HCT116 (cell line): ENCODE results near the gene DTYMK. TPM values are rescaled to one million over a fixed set of nuclear protein-coding genes. Genes with fewer than 3 reads are reported as not detected.

ENCODE experiments used
- ATAC-seq: fragments of 200-7000 bp; cut with Tn5 transposase; 2 replicates; pipeline ENCODE4 v1.9.1; 2020; ENCODE audit warnings: mild to moderate bottlenecking, moderate library complexity
- BruUV-seq: library from RNA; stranded (reverse); fragments of 400-500 nt; replicated peaks from 2 replicates; lab custom pipeline; 2021; lab: Mats Ljungman, UMichigan
- CTCF ChIA-PET: fragments of 300-600 bp; sonication (Branson Sonifier 250); formaldehyde crosslinking; loops from one replicate; lab custom pipeline; 2021; ENCODE audit warnings: antibody characterized with exemption; lab: Charles Lee
- POLR2A ChIA-PET: fragments of 300-600, 350-600 bp; sonication (Branson Sonifier 250); formaldehyde crosslinking; loops from one replicate; lab custom pipeline; 2021; ENCODE audit warnings: antibody characterized with exemption; lab: Charles Lee
- RAD21 ChIA-PET, 2 experiments: fragments of 300-600 bp; sonication (Branson Sonifier 250); formaldehyde crosslinking; loops; one replicate each; lab custom pipeline; 2023; ENCODE audit warnings: low total read pairs in 2 of 2; ENCODE audit not compliant: uncharacterized antibody in 2 of 2, unreplicated experiment in 2 of 2, low non-redundant PET in 1 of 2; lab: Charles Lee
- DNase-seq: peaks from one replicate; pipeline ENCODE4 v3.0.0-alpha.2; 2010; ENCODE audit warnings: low read depth, low spot score
- H2AFZ ChIP-seq: fragments of 200-600 bp; shearing (Covaris generic), sonication (generic); 2 replicates; pipeline ENCODE4 v1.6.1; 2017; ENCODE audit warnings: low read depth, mixed run types, mixed read lengths, antibody characterized with exemption, low read length; ENCODE audit not compliant: poor library complexity, severe bottlenecking
- H3K27ac ChIP-seq: 2 replicates; pipeline ENCODE4 v1.5.1; 2012; ENCODE audit warnings: low read depth, low read length
- H3K27me3 ChIP-seq: fragments of 200-600 bp; sonication (generic); 2 replicates; pipeline ENCODE4 v1.6.1; 2016; ENCODE audit warnings: mixed run types, low read length, mixed read lengths; ENCODE audit not compliant: insufficient read depth
- H3K36me3 ChIP-seq, 2 experiments: fragments of 200-500 bp in 1 of 2; fragments of 200-600 bp in 1 of 2; sonication (Bioruptor generic) in 1 of 2; sonication (generic) in 1 of 2; 2 replicates each; pipeline versions ENCODE4 v1.5.1 to v1.6.1; 2014 to 2016; ENCODE audit warnings: low read length in 2 of 2, inconsistent platforms in 1 of 2, mixed read lengths in 1 of 2, mixed run types in 1 of 2; ENCODE audit not compliant: insufficient read depth in 2 of 2, control insufficient read depth in 1 of 2
- H3K4me1 ChIP-seq, 2 experiments: fragments of 200-600 bp in 1 of 2; sonication (generic) in 1 of 2; 2 replicates each; pipeline versions ENCODE4 v1.5.1 to v1.6.1; 2012 to 2017; ENCODE audit warnings: low read length in 2 of 2, inconsistent platforms in 1 of 2, mild to moderate bottlenecking in 1 of 2, mixed read lengths in 1 of 2, mixed run types in 1 of 2, moderate library complexity in 1 of 2; ENCODE audit not compliant: insufficient read depth in 2 of 2, control insufficient read depth in 1 of 2
- H3K4me2 ChIP-seq: fragments of 200-600 bp; sonication (generic); 2 replicates; pipeline ENCODE4 v1.6.1; 2017; ENCODE audit warnings: mixed run types, low read length, mixed read lengths
- H3K4me3 ChIP-seq, 2 experiments: fragments of 200-600 bp in 1 of 2; sonication (generic) in 1 of 2; replicated peaks in 1 of 2; 2 replicates each; pipeline ENCODE4 v1.5.1; 2011 to 2016; ENCODE audit warnings: low read length in 2 of 2, control low read depth in 1 of 2, low read depth in 1 of 2, mild to moderate bottlenecking in 1 of 2, mixed read lengths in 1 of 2, mixed run types in 1 of 2
- H3K79me2 ChIP-seq: fragments of 200-600 bp; sonication (generic); 2 replicates; pipeline ENCODE4 v1.6.1; 2017; ENCODE audit warnings: mild to moderate bottlenecking, mixed run types, low read length, moderate library complexity, mixed read lengths; ENCODE audit not compliant: insufficient read depth
- H3K9ac ChIP-seq: fragments of 200-600 bp; sonication (generic); 2 replicates; pipeline ENCODE4 v1.6.1; 2016; ENCODE audit warnings: low read length, mixed read lengths
- H3K9me2 ChIP-seq: fragments of 200-600 bp; sonication (generic), shearing (Covaris generic); 2 replicates; pipeline ENCODE4 v1.6.1; 2017; ENCODE audit warnings: mixed run types, mild to moderate bottlenecking, moderate library complexity; ENCODE audit not compliant: insufficient read depth
- H3K9me3 ChIP-seq, 2 experiments: fragments of 200-500 bp in 1 of 2; fragments of 200-600 bp in 1 of 2; sonication (Bioruptor generic) in 1 of 2; sonication (generic) in 1 of 2; 2 replicates each; pipeline ENCODE4 v1.6.1; 2014 to 2017; ENCODE audit warnings: low read length in 2 of 2, mixed read lengths in 2 of 2, inconsistent platforms in 1 of 2, low read depth in 1 of 2, mild to moderate bottlenecking in 1 of 2, mixed run types in 1 of 2, moderate library complexity in 1 of 2; ENCODE audit not compliant: control insufficient read depth in 1 of 2, insufficient read depth in 1 of 2
- H4K20me1 ChIP-seq: fragments of 200-600 bp; sonication (generic), shearing (Covaris generic); 2 replicates; pipeline ENCODE4 v1.6.1; 2017; ENCODE audit warnings: mixed run types, mild to moderate bottlenecking, moderate library complexity; ENCODE audit not compliant: insufficient read depth
- CBX3 ChIP-seq: IDR thresholded peaks from 2 replicates; pipeline ENCODE4 v1.6.1; 2012; ENCODE audit warnings: low read depth
- CEBPB ChIP-seq: IDR thresholded peaks from 2 replicates; pipeline ENCODE4 v1.6.1; 2012; ENCODE audit warnings: low read depth
- ELF1 ChIP-seq: IDR thresholded peaks from 2 replicates; pipeline ENCODE4 v1.6.1; 2012; ENCODE audit warnings: low read depth, borderline replicate concordance
- EZH2phosphoT487 ChIP-seq: fragments of 200-600 bp; IDR thresholded peaks from 2 replicates; pipeline ENCODE4 v1.6.1; 2018; ENCODE audit warnings: antibody characterized with exemption, borderline replicate concordance
- POLR2A ChIP-seq: IDR thresholded peaks from 2 replicates; pipeline ENCODE4 v1.7.0; 2011; ENCODE audit warnings: borderline replicate concordance; ENCODE audit not compliant: insufficient read depth, insufficient read length; ENCODE audit errors: extremely low read depth
- POLR2AphosphoS5 ChIP-seq: IDR thresholded peaks from 2 replicates; pipeline ENCODE4 v1.6.1; 2011; ENCODE audit warnings: mild to moderate bottlenecking, low read depth, low read length, moderate library complexity
- SIN3A ChIP-seq: IDR thresholded peaks from 2 replicates; pipeline ENCODE4 v1.6.1; 2012; ENCODE audit warnings: low read depth
- SP1 ChIP-seq: IDR thresholded peaks from 2 replicates; pipeline ENCODE4 v1.6.1; 2012; ENCODE audit warnings: low read depth
- TCF7L2 ChIP-seq: IDR thresholded peaks from 2 replicates; pipeline ENCODE4 v1.7.0; 2011; ENCODE audit warnings: borderline replicate concordance, inconsistent platforms; ENCODE audit not compliant: insufficient read depth, insufficient read length; ENCODE audit errors: extremely low read depth
- YY1 ChIP-seq: IDR thresholded peaks from 2 replicates; pipeline ENCODE4 v1.6.1; 2011; ENCODE audit warnings: low read length, low read depth, moderate library complexity, mild to moderate bottlenecking; ENCODE audit not compliant: insufficient replicate concordance; ENCODE audit errors: extremely low read depth
- ZFX ChIP-seq: fragments of 450-650 bp; IDR thresholded peaks from 2 replicates; pipeline ENCODE4 v1.6.1; 2017
- intact Hi-C: fragments of 100-400 bp; cut with micrococcal nuclease; formaldehyde crosslinking; loops from 2 replicates; pipeline ENCODE4 v1.10.0; 2022
- total RNA-seq: library from RNA; stranded (reverse); gene quantifications from one replicate; pipeline ENCODE4 v1.2.1, GENCODE V29; 2021; ENCODE audit not compliant: unreplicated experiment
- TF ChIP-seq, protein P1 (sequence below), 3 experiments: fragments of 200-600 bp in 1 of 3; sonication (generic) in 1 of 3; IDR thresholded peaks in 2 of 3; conservative IDR thresholded peaks in 1 of 3; 2 replicates each; pipeline ENCODE4 v1.5.1; 2012 to 2017; ENCODE audit warnings: low read depth in 2 of 3, low read length in 2 of 3, antibody characterized with exemption in 1 of 3, borderline replicate concordance in 1 of 3, control low read depth in 1 of 3, mild to moderate bottlenecking in 1 of 3, mixed read lengths in 1 of 3, mixed run types in 1 of 3, moderate library complexity in 1 of 3; ENCODE audit not compliant: insufficient read depth in 1 of 3
- TF ChIP-seq, protein P2 (sequence below): IDR thresholded peaks from 2 replicates; pipeline ENCODE4 v1.6.1; 2011; ENCODE audit warnings: mild to moderate bottlenecking, low read length, moderate library complexity; ENCODE audit not compliant: insufficient replicate concordance; ENCODE audit errors: extremely low read depth
- TF ChIP-seq, protein P3 (sequence below): IDR thresholded peaks from 2 replicates; pipeline ENCODE4 v1.6.1; 2012

The DTYMK gene
- total RNA-seq, 1 experiment from 2014 or later: 83.3 TPM

DNA sequence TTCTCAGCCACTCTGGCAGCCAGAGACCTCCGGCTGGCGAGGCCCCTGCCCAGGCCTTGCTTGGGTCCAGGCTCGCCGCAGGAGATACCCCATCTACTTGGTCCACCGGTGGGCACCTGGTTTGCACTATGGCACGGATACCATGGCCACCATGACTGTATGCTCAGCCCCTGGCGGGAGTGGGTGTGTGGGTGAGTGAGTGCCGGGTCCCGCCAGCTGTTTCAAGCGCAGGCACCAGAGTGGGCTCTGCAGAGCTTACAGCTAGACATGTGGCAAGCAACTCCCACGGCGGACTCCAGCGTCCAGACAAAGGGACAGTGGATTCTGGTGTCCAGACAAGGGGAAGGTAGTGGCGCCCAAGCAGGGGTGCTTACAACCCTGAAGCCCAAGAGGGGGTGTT, 47.7 kb downstream of the DTYMK start:
- Histone ChIP-seq H3K4me2 (peak overlapping the region; percentile 91), H3K27ac (no peak overlapping the region), H3K27me3 (no peaks in the 10 kb centered on the region), H3K36me3 (peaks cover 0 to 15% of the 10 kb centered on the region in 2 experiments; a peak in 1 of 4 replicates), H2AFZ (no peak overlapping the region), H3K4me3 (peak overlapping the region; percentile 72 to 80), H3K4me1 (peaks cover 7 to 24% of the 10 kb centered on the region in 2 experiments; a peak in 3 of 4 replicates), H3K9me2 (no peaks in the 10 kb centered on the region), H4K20me1 (no peaks in the 10 kb centered on the region; the same call in 1 of the 2 replicates), H3K9ac (peak overlapping the region; percentile 91; the same call in 1 of the 2 replicates), H3K79me2 (peaks cover 88% of the 10 kb centered on the region), H3K9me3 (peaks cover 5 to 7% of the 10 kb centered on the region in 2 experiments; a peak in 2 of 4 replicates)
- intact Hi-C loops: loop anchor here (5.0 kb wide), 3 partner anchors 82 to 282 kb away; partner anchors contain the start of genes BOK, FARP2 and STK25
- DNase-seq (no peak), ATAC-seq (no peak)
- TF ChIP-seq, protein P1, sequence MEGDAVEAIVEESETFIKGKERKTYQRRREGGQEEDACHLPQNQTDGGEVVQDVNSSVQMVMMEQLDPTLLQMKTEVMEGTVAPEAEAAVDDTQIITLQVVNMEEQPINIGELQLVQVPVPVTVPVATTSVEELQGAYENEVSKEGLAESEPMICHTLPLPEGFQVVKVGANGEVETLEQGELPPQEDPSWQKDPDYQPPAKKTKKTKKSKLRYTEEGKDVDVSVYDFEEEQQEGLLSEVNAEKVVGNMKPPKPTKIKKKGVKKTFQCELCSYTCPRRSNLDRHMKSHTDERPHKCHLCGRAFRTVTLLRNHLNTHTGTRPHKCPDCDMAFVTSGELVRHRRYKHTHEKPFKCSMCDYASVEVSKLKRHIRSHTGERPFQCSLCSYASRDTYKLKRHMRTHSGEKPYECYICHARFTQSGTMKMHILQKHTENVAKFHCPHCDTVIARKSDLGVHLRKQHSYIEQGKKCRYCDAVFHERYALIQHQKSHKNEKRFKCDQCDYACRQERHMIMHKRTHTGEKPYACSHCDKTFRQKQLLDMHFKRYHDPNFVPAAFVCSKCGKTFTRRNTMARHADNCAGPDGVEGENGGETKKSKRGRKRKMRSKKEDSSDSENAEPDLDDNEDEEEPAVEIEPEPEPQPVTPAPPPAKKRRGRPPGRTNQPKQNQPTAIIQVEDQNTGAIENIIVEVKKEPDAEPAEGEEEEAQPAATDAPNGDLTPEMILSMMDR (IDR thresholded peaks at IDR 0.05 in 2 of 3, conservative IDR thresholded peaks at IDR 0.05 in 1 of 3; ENCODE audit: borderline replicate concordance in 1 of 3, insufficient read depth in 1 of 3, low read depth in 2 of 3, low read length in 2 of 3): no peak
- TF ChIP-seq ZFX (no peak), SP1 (no peak), YY1 (no peak), CBX3 (no peak), EZH2phosphoT487 (no peak), CEBPB (no peak), ELF1 (no peak), POLR2A (no peak), POLR2AphosphoS5 (no peak), TCF7L2 (no peak), SIN3A (no peak)
- TF ChIP-seq, protein P2, sequence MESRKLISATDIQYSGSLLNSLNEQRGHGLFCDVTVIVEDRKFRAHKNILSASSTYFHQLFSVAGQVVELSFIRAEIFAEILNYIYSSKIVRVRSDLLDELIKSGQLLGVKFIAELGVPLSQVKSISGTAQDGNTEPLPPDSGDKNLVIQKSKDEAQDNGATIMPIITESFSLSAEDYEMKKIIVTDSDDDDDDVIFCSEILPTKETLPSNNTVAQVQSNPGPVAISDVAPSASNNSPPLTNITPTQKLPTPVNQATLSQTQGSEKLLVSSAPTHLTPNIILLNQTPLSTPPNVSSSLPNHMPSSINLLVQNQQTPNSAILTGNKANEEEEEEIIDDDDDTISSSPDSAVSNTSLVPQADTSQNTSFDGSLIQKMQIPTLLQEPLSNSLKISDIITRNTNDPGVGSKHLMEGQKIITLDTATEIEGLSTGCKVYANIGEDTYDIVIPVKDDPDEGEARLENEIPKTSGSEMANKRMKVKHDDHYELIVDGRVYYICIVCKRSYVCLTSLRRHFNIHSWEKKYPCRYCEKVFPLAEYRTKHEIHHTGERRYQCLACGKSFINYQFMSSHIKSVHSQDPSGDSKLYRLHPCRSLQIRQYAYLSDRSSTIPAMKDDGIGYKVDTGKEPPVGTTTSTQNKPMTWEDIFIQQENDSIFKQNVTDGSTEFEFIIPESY: no peak
- TF ChIP-seq, protein P3, sequence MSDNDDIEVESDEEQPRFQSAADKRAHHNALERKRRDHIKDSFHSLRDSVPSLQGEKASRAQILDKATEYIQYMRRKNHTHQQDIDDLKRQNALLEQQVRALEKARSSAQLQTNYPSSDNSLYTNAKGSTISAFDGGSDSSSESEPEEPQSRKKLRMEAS: no peak
- ChIA-PET POLR2A (interaction anchor here (1.8 kb wide), 1 partner anchor 9 kb away, joined by 4 read pairs; no protein-coding TSS in a partner anchor), CTCF (no interaction called here), RAD21 (no interaction called here)
- BruUV-seq: no TSS peak
